D721Med (cell line): Measurements from ENCODE around the gene EHBP1L1.

ENCODE experiments used
- DNase-seq: peaks from one replicate; pipeline ENCODE4 v3.0.0; 2011; ENCODE audit warnings: low spot score; ENCODE audit not compliant: insufficient read length
- FAIRE-seq: peaks from 2 replicates; lab custom pipeline; 2011; peaks lifted over from hg19 to GRCh38; lab: Jason Lieb, UNC
- CTCF ChIP-seq: IDR thresholded peaks from 2 replicates; pipeline ENCODE4 v1.5.1; 2012; ENCODE audit warnings: mild to moderate bottlenecking, control low read depth; ENCODE audit not compliant: insufficient read depth; ENCODE audit errors: missing control alignments

The EHBP1L1 gene

GRCh38 chr11:65580031-65580692 lies 4.3 kb downstream of the EHBP1L1 start:
- no peak for FAIRE-seq
- TF ChIP-seq CTCF = no peak

GRCh38 chr11:65580756-65581155 lies 4.9 kb downstream of the EHBP1L1 start:
- TF ChIP-seq CTCF = no peak
- FAIRE-seq = no peak
- no peak for DNase-seq

More at GRCh38 chr11:65580031-65580692, 4.3 kb downstream of the EHBP1L1 start:
- DNase-seq = no peak

GRCh38 chr11:65581928-65582327 lies 6.1 kb downstream of the EHBP1L1 start:
- no peak for DNase-seq
- FAIRE-seq = no peak
- TF ChIP-seq CTCF = no peak

- no peak for TF ChIP-seq CTCF
- FAIRE-seq (no peak), DNase-seq (no peak)
These were observed 7.7 kb downstream of the EHBP1L1 start for GRCh38 chr11:65583589-65583988.

- DNase-seq (no peak), FAIRE-seq (no peak)
- no peak for TF ChIP-seq CTCF
These were observed 8.3 kb downstream of the EHBP1L1 start for GRCh38 chr11:65584106-65584505.

GRCh38 chr11:65584723-65585171 lies 8.9 kb downstream of the EHBP1L1 start:
- TF ChIP-seq CTCF = no peak
- FAIRE-seq = no peak
- no peak for DNase-seq

- DNase-seq = no peak
- no peak for FAIRE-seq
- TF ChIP-seq CTCF = no peak
These were observed 9.8 kb downstream of the EHBP1L1 start for GRCh38 chr11:65585396-65586246.
